ENCODE results near the gene C1QTNF8. TPM values are rescaled to one million over a fixed set of nuclear protein-coding genes. Genes with fewer than 3 reads are reported as not detected.

The C1QTNF8 gene
- total RNA-seq, 1 experiment from 2014 or later = not detected

DNA sequence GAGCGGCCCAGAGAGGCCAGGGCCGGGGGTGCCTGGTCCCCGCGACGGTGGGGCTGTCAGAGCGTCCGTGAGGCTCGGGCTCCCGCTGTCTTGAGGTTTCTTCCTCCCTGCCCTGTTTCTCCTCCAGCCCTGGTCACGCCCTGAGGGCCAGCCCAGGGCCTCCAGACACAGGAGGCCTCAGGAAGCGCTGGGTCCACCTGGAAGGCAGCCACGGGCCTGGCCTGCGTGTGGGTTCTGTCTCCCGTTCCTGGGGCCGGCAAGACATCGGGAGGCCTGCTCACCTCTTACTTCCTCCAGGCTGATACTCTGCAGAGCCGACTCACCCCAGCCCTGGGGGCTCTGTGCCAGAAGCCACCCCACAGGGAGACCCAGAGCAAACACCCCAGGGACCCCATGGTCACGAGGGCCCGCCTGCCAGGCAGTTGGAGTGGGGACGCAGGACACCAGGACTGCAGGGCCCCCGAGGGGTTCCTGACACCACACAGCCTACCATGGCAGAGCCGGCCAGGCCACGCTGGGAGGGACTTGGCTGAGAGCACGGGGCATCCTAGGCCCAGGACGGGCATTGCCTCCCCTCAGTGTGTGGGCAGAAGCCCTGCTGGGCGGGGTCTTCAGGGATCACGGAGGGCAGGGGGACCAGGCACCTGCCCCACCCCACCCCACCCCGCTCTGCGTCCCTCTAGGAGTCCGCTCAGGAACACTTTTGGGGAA, 37.9 kb upstream of the C1QTNF8 start:
- Mint-ChIP-seq H3K27ac (ENCODE audit: unreplicated experiment) (no peak overlapping the region), H3K9me3 (ENCODE audit: low read depth, unreplicated experiment) (no peaks in the 10 kb centered on the region), H3K4me3 (ENCODE audit: low read depth, unreplicated experiment) (no peak overlapping the region), H3K36me3 (ENCODE audit: insufficient read depth, unreplicated experiment) (no peaks in the 10 kb centered on the region), H3K4me1 (ENCODE audit: low read depth, unreplicated experiment) (peaks cover 28% of the 10 kb centered on the region), H3K27me3 (ENCODE audit: unreplicated experiment) (peaks cover 76% of the 10 kb centered on the region)
- TF ChIP-seq, protein P1, sequence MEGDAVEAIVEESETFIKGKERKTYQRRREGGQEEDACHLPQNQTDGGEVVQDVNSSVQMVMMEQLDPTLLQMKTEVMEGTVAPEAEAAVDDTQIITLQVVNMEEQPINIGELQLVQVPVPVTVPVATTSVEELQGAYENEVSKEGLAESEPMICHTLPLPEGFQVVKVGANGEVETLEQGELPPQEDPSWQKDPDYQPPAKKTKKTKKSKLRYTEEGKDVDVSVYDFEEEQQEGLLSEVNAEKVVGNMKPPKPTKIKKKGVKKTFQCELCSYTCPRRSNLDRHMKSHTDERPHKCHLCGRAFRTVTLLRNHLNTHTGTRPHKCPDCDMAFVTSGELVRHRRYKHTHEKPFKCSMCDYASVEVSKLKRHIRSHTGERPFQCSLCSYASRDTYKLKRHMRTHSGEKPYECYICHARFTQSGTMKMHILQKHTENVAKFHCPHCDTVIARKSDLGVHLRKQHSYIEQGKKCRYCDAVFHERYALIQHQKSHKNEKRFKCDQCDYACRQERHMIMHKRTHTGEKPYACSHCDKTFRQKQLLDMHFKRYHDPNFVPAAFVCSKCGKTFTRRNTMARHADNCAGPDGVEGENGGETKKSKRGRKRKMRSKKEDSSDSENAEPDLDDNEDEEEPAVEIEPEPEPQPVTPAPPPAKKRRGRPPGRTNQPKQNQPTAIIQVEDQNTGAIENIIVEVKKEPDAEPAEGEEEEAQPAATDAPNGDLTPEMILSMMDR (IDR thresholded peaks at IDR 0.05; ENCODE audit: unreplicated experiment) = no peak
- no peak for DNase-seq
- BruUV-seq (replicated peaks) = no TSS peak
- CTCF ChIA-PET = interaction anchor here (1.5 kb wide), 1 partner anchor 41 kb away, joined by 3 read pairs; no protein-coding TSS in a partner anchor
- intact Hi-C loops (cut with micrococcal nuclease; ENCODE audit: unreplicated experiment) = no loop called here

DNA sequence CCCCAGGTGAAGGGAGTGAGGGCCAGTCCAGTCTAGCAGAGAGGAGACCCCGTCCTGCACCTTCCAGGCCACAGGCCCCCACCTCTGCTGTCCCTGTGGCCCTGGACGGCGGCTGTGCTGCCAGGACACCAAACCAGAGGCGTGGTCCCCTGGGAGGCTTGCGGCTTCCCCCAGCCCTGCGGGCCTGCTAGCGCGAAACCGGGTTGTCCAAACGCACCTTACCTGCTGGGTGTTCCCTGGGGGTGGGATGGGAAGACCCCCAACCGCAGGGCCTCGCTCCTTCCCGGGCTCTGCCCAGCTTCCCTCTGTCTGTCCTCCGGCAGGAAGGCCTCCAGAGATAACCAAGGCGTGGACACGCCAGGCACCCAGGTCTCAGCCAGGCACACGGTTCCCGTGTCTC, 37.2 kb upstream of the C1QTNF8 start:
- H3K4me3 Mint-ChIP-seq (ENCODE audit: low read depth, unreplicated experiment) = no peak overlapping the region
- H3K27me3 Mint-ChIP-seq (ENCODE audit: unreplicated experiment) = peaks cover 75% of the 10 kb centered on the region
- no peak overlapping the region for H3K27ac Mint-ChIP-seq (ENCODE audit: unreplicated experiment)
- TF ChIP-seq, protein P1 (IDR thresholded peaks at IDR 0.05; ENCODE audit: unreplicated experiment) = no peak
- peaks cover 28% of the 10 kb centered on the region for H3K4me1 Mint-ChIP-seq (ENCODE audit: low read depth, unreplicated experiment)
- no peaks in the 10 kb centered on the region for H3K9me3 Mint-ChIP-seq (ENCODE audit: low read depth, unreplicated experiment)
- no TSS peak for BruUV-seq (replicated peaks)
- no peak for DNase-seq
- CTCF ChIA-PET = interaction anchor here (1.3 kb wide), 1 partner anchor 49 kb away, joined by 4 read pairs; no protein-coding TSS in a partner anchor
- intact Hi-C loops (cut with micrococcal nuclease; ENCODE audit: unreplicated experiment) = no loop called here
- no peaks in the 10 kb centered on the region for H3K36me3 Mint-ChIP-seq (ENCODE audit: insufficient read depth, unreplicated experiment)

DNA sequence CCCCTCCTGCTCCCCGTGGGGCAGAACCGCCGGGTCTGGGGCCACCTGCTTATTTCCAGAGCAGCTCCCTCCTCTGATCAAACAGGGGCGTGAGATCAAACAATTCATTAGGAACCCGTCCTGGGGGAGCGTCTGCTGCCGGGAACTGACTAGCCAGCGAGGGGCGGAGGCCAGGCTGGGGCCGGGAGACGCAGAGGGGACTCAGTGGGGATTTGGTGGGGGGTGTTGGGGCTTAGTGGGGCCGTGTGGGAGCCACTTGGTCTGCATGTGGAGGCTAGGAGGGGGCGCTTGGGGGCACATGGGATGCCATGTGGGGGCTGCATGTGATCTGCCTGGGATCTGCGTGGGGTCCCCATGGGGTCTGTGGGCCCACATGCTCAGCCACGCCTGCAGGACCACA, 36.4 kb upstream of the C1QTNF8 start:
- H3K4me1 Mint-ChIP-seq (ENCODE audit: low read depth, unreplicated experiment) = peaks cover 28% of the 10 kb centered on the region
- DNase-seq = no peak
- H3K27ac Mint-ChIP-seq (ENCODE audit: unreplicated experiment) = no peak overlapping the region
- CTCF ChIA-PET = interaction anchor here (1.3 kb wide), 1 partner anchor 50 kb away, joined by 4 read pairs; no protein-coding TSS in a partner anchor
- intact Hi-C loops (cut with micrococcal nuclease; ENCODE audit: unreplicated experiment) = no loop called here
- peaks cover 75% of the 10 kb centered on the region for H3K27me3 Mint-ChIP-seq (ENCODE audit: unreplicated experiment)
- H3K36me3 Mint-ChIP-seq (ENCODE audit: insufficient read depth, unreplicated experiment) = no peaks in the 10 kb centered on the region
- no TSS peak for BruUV-seq (replicated peaks)
- no peaks in the 10 kb centered on the region for H3K9me3 Mint-ChIP-seq (ENCODE audit: low read depth, unreplicated experiment)
- TF ChIP-seq, protein P1 (IDR thresholded peaks at IDR 0.05; ENCODE audit: unreplicated experiment) = no peak
- H3K4me3 Mint-ChIP-seq (ENCODE audit: low read depth, unreplicated experiment) = no peak overlapping the region

DNA sequence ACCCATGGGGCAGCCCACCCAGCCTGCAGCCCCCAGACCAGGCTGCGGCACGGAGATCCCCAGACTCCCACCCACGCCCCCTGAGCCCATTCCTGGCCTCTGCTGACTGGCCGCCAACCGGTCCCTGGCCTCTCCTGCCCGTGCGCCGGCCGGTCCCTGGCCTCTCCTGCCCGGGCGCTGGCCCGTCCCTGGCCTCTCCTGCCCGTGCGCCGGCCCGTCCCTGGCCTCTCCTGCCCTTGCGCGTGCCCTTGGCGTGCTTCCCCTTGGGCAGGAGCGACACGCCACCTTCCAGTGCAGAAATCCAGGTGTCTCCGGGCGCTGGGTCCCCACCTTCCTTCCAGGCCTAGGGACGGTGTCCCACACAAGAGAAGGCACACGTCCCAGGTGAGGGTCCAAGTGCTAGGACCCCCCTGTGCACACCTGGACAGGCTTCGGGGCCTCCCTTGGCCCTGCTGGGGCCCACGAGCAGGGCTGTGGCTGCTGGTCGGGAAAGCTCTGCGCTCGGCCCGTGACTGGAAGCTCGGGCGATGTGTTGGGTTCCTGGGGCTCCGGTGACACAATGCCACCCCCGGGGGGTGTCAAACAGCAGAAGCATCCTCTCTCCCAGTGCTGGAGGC, 35.4 kb upstream of the C1QTNF8 start:
- CTCF ChIA-PET = no interaction called here
- no peak for DNase-seq
- TF ChIP-seq, protein P1 (IDR thresholded peaks at IDR 0.05; ENCODE audit: unreplicated experiment) = no peak
- Mint-ChIP-seq H3K27ac (ENCODE audit: unreplicated experiment) (no peak overlapping the region), H3K9me3 (ENCODE audit: low read depth, unreplicated experiment) (no peaks in the 10 kb centered on the region), H3K4me3 (ENCODE audit: low read depth, unreplicated experiment) (no peak overlapping the region), H3K36me3 (ENCODE audit: insufficient read depth, unreplicated experiment) (no peaks in the 10 kb centered on the region), H3K4me1 (ENCODE audit: low read depth, unreplicated experiment) (peaks cover 24% of the 10 kb centered on the region), H3K27me3 (ENCODE audit: unreplicated experiment) (peaks cover 75% of the 10 kb centered on the region)
- BruUV-seq (replicated peaks) = no TSS peak
- intact Hi-C loops (cut with micrococcal nuclease; ENCODE audit: unreplicated experiment) = no loop called here
